GM12891 (cell line): ENCODE data around the gene PVR.

Experiments
- POLR2A ChIP-seq: IDR thresholded peaks from 2 replicates; pipeline ENCODE4 v1.6.1; 2011; ENCODE audit warnings: low read depth, low read length, control low read depth
- POLR2AphosphoS5 ChIP-seq: IDR thresholded peaks from 2 replicates; pipeline ENCODE4 v1.6.1; 2011; ENCODE audit warnings: low read depth, low read length, control low read depth
- SPI1 ChIP-seq: IDR thresholded peaks from 2 replicates; pipeline ENCODE4 v1.6.1; 2011; ENCODE audit warnings: low read depth, low read length, control low read depth
- TAF1 ChIP-seq: IDR thresholded peaks from 2 replicates; pipeline ENCODE4 v1.6.1; 2011; ENCODE audit warnings: low read depth, low read length, control low read depth

GRCh38 chr19:44671400-44671799 lies 27.7 kb downstream of the PVR start, which contains the start of gene CEACAM19:
- TF ChIP-seq POLR2AphosphoS5 (no peak), SPI1 (no peak), POLR2A (no peak), TAF1 (no peak)
